HEK293 (cell line): ENCODE data around the gene TMTC1.

Experiments used
- CTCF ChIA-PET: fragments of 350-600 bp; formaldehyde crosslinking; extraction: SDS; loops from one replicate; lab custom pipeline; 2021; ENCODE audit warnings: antibody characterized with exemption; lab: Yijun Ruan, JAX
- POLR2A ChIA-PET: fragments of 300-600 bp; formaldehyde crosslinking; extraction: SDS; loops from one replicate; lab custom pipeline; 2020; ENCODE audit warnings: antibody characterized with exemption, inconsistent platforms; lab: Yijun Ruan, JAX
- H3K27ac ChIP-seq: fragments of 200-500 bp; sonication (Bioruptor generic); 2 replicates; pipeline ENCODE4 v1.5.1; 2014; ENCODE audit warnings: low read depth, low read length, control low read depth, inconsistent platforms; ENCODE audit errors: extremely low read depth
- H3K36me3 ChIP-seq, 2 experiments: fragments of 200-500 bp in 1 of 2; sonication (Bioruptor generic) in 1 of 2; 1 replicate in 1 of 2; 2 replicates in 1 of 2; pipeline ENCODE4 v1.5.1; 2014 to 2017; ENCODE audit warnings: inconsistent platforms in 2 of 2, low read length in 2 of 2; ENCODE audit not compliant: control insufficient read depth in 2 of 2, insufficient read depth in 1 of 2
- H3K4me1 ChIP-seq: fragments of 200-500 bp; sonication (Bioruptor generic); 2 replicates; pipeline ENCODE4 v1.5.1; 2014; ENCODE audit warnings: mild to moderate bottlenecking, low read length, inconsistent platforms; ENCODE audit not compliant: control insufficient read depth, insufficient read depth
- H3K4me3 ChIP-seq: 2 replicates; pipeline ENCODE4 v1.5.1; 2011; ENCODE audit warnings: low read depth, mild to moderate bottlenecking, control low read depth, low read length, moderate library complexity
- H3K9me3 ChIP-seq: fragments of 200-500 bp; sonication (Bioruptor generic); 2 replicates; pipeline ENCODE4 v1.5.1; 2014; ENCODE audit warnings: low read depth, low read length, inconsistent platforms; ENCODE audit not compliant: control insufficient read depth, insufficient read depth
- SCRT2 ChIP-seq: fragments of 450-650 bp; formaldehyde crosslinking; IDR thresholded peaks from 2 replicates; pipeline ENCODE4 v1.5.1; 2016; ENCODE audit warnings: missing biosample characterization, missing genetic modification characterization
- TCF7L2 ChIP-seq: IDR thresholded peaks from 2 replicates; pipeline ENCODE4 v1.6.1; 2011; ENCODE audit warnings: low read depth, mild to moderate bottlenecking, inconsistent platforms, low read length, moderate library complexity, borderline replicate concordance
- ZFP3 ChIP-seq: fragments of 450-650 bp; formaldehyde crosslinking; IDR thresholded peaks from 2 replicates; pipeline ENCODE4 v1.5.1; 2016; ENCODE audit warnings: low read depth, missing biosample characterization, missing genetic modification characterization
- ZFP37 ChIP-seq: fragments of 450-650 bp; formaldehyde crosslinking; IDR thresholded peaks from 2 replicates; pipeline ENCODE4 v1.5.1; 2016; ENCODE audit warnings: missing biosample characterization, missing genetic modification characterization
- ZNF175 ChIP-seq: fragments of 450-650 bp; formaldehyde crosslinking; IDR thresholded peaks from 2 replicates; pipeline ENCODE4 v1.5.1; 2016; ENCODE audit warnings: missing biosample characterization, missing genetic modification characterization
- ZNF19 ChIP-seq: fragments of 450-650 bp; formaldehyde crosslinking; IDR thresholded peaks from 2 replicates; pipeline ENCODE4; 2016; ENCODE audit warnings: missing biosample characterization, missing genetic modification characterization, low read depth
- ZNF211 ChIP-seq: fragments of 450-650 bp; formaldehyde crosslinking; IDR thresholded peaks from 2 replicates; pipeline ENCODE4 v1.5.1; 2016; ENCODE audit warnings: low read depth, missing biosample characterization, missing genetic modification characterization
- ZNF292 ChIP-seq: fragments of 450-650 bp; formaldehyde crosslinking; IDR thresholded peaks from 2 replicates; pipeline ENCODE4 v1.5.1; 2016; ENCODE audit warnings: low read depth, missing biosample characterization, missing genetic modification characterization, borderline replicate concordance
- ZNF311 ChIP-seq: fragments of 450-650 bp; formaldehyde crosslinking; IDR thresholded peaks from 2 replicates; pipeline ENCODE4 v1.5.1; 2017; ENCODE audit warnings: missing biosample characterization, missing genetic modification characterization, borderline replicate concordance
- ZNF37A ChIP-seq: fragments of 450-650 bp; IDR thresholded peaks from 2 replicates; pipeline ENCODE4 v1.5.1; 2018; ENCODE audit warnings: missing biosample characterization, missing genetic modification characterization
- ZNF433 ChIP-seq: fragments of 450-650 bp; formaldehyde crosslinking; IDR thresholded peaks from 2 replicates; pipeline ENCODE4 v1.5.1; 2016; ENCODE audit warnings: missing biosample characterization, missing genetic modification characterization, low read depth
- ZNF623 ChIP-seq: fragments of 450-650 bp; formaldehyde crosslinking; IDR thresholded peaks from 2 replicates; pipeline ENCODE4 v1.5.1; 2016; ENCODE audit warnings: missing biosample characterization, missing genetic modification characterization
- ZNF658 ChIP-seq: fragments of 450-650 bp; formaldehyde crosslinking; IDR thresholded peaks from 2 replicates; pipeline ENCODE4; 2016; ENCODE audit warnings: missing biosample characterization, missing genetic modification characterization
- ZNF777 ChIP-seq: fragments of 450-650 bp; formaldehyde crosslinking; IDR thresholded peaks from 2 replicates; pipeline ENCODE4 v1.5.1; 2017; ENCODE audit warnings: missing biosample characterization, missing genetic modification characterization, borderline replicate concordance
- TF ChIP-seq, protein P1 (sequence below): fragments of 450-650 bp; formaldehyde crosslinking; IDR thresholded peaks from 2 replicates; pipeline ENCODE4 v1.5.1; 2016; ENCODE audit warnings: missing biosample characterization, missing genetic modification characterization
- TF ChIP-seq, protein P2 (sequence below): fragments of 450-650 bp; formaldehyde crosslinking; IDR thresholded peaks from 2 replicates; pipeline ENCODE4 v1.5.1; 2016; ENCODE audit warnings: missing biosample characterization, missing genetic modification characterization
- TF ChIP-seq, protein P3 (sequence below): fragments of 450-650 bp; formaldehyde crosslinking; IDR thresholded peaks from 2 replicates; pipeline ENCODE4 v1.5.1; 2016; ENCODE audit warnings: missing biosample characterization, missing genetic modification characterization
- TF ChIP-seq, protein P4 (sequence below): fragments of 450-650 bp; formaldehyde crosslinking; optimal IDR thresholded peaks from 2 replicates; pipeline ENCODE3; 2016; ENCODE audit warnings: missing biosample characterization, mild to moderate bottlenecking, missing genetic modification characterization
- TF ChIP-seq, protein P5 (sequence below): fragments of 450-650 bp; formaldehyde crosslinking; conservative IDR thresholded peaks from 2 replicates; pipeline ENCODE4 v1.5.1; 2016; ENCODE audit warnings: low read depth, missing biosample characterization, missing genetic modification characterization
- TF ChIP-seq, protein P6 (sequence below): fragments of 450-650 bp; formaldehyde crosslinking; IDR thresholded peaks from 2 replicates; pipeline ENCODE4 v1.5.1; 2016; ENCODE audit warnings: missing biosample characterization, missing genetic modification characterization

TMTC1 gene

DNA sequence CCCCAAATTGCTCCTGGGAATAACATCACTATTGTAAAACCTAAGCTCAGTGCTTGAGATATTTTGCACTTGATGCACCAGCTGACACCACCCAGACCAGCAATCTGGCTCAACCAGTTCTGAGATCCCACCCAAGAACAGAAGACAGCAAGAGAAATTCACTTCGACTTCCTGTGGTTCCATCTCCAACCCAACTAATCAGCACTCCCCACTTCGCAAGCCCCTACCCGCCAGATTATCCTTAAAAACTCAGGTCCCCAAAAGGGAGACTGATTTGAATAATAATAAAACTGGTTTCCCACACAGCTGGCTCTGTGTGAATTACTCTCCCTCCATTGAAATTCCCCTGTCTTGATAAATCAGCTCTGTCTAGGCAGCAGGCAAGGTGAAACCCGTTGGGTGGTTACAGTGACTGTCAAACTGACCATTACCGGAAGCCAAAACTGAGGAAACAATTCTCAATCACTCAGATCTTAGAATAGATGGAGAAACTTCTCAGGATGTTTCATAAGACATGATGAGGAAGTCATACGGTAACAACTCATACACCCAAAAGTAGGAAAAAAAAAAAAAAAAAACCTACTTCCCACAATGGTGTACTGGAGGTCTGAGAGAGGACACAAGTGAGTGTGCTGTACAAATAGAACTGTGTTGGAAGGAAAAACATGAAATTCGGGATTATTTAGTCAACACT is 92.4 kb downstream of the TMTC1 start (continued):
- TF ChIP-seq, protein P1, sequence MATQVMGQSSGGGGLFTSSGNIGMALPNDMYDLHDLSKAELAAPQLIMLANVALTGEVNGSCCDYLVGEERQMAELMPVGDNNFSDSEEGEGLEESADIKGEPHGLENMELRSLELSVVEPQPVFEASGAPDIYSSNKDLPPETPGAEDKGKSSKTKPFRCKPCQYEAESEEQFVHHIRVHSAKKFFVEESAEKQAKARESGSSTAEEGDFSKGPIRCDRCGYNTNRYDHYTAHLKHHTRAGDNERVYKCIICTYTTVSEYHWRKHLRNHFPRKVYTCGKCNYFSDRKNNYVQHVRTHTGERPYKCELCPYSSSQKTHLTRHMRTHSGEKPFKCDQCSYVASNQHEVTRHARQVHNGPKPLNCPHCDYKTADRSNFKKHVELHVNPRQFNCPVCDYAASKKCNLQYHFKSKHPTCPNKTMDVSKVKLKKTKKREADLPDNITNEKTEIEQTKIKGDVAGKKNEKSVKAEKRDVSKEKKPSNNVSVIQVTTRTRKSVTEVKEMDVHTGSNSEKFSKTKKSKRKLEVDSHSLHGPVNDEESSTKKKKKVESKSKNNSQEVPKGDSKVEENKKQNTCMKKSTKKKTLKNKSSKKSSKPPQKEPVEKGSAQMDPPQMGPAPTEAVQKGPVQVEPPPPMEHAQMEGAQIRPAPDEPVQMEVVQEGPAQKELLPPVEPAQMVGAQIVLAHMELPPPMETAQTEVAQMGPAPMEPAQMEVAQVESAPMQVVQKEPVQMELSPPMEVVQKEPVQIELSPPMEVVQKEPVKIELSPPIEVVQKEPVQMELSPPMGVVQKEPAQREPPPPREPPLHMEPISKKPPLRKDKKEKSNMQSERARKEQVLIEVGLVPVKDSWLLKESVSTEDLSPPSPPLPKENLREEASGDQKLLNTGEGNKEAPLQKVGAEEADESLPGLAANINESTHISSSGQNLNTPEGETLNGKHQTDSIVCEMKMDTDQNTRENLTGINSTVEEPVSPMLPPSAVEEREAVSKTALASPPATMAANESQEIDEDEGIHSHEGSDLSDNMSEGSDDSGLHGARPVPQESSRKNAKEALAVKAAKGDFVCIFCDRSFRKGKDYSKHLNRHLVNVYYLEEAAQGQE (tag by site-specific recombination), result no peak
- TF ChIP-seq, all 188 proteins: peak for 0

DNA sequence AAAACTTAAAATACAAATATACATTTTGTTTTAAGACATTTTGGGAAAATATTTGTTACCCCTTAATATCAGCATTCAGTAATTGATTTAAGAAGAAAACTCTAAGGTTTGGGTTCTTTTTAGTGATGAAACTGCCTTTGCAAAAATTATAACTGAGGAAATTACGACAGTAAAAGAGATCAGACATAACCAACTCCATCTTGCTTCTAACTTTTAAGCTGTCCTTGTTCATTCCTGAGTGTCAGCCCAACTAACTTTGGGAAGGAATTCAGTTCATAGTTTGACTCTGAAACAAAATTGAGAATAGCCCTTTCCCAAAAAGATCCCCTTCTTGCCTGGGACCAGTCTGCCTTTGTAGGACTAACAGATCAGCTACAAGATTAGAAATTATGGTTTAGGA is 93.0 kb downstream of the TMTC1 start:
- Histone ChIP-seq H3K4me1 (no peaks in the 10 kb centered on the region), H3K9me3 (no peaks in the 10 kb centered on the region), H3K27ac (no peak overlapping the region), H3K36me3 (no peaks in the 10 kb centered on the region), H3K4me3 (no peak overlapping the region)
- ChIA-PET CTCF (no interaction called here), POLR2A (no interaction called here)
- TF ChIP-seq, protein P2, sequence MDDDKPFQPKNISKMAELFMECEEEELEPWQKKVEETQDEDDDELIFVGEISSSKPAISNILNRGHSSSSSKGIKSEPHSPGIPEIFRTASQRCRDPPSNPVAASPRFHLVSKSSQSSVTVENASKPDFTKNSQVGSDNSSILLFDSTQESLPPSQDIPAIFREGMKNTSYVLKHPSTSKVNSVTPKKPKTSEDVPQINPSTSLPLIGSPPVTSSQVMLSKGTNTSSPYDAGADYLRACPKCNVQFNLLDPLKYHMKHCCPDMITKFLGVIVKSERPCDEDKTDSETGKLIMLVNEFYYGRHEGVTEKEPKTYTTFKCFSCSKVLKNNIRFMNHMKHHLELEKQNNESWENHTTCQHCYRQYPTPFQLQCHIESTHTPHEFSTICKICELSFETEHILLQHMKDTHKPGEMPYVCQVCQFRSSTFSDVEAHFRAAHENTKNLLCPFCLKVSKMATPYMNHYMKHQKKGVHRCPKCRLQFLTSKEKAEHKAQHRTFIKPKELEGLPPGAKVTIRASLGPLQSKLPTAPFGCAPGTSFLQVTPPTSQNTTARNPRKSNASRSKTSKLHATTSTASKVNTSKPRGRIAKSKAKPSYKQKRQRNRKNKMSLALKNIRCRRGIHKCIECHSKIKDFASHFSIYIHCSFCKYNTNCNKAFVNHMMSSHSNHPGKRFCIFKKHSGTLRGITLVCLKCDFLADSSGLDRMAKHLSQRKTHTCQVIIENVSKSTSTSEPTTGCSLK (tag by site-specific recombination), result no peak
- TF ChIP-seq ZNF623 (tag by site-specific recombination) (no peak), ZNF292 (no peak), ZNF777 (tag by site-specific recombination) (no peak), ZFP3 (no peak), ZNF658 (tag by site-specific recombination) (no peak), ZFP37 (no peak), ZNF211 (no peak), ZNF175 (tag by site-specific recombination) (no peak), TCF7L2 (no peak), ZNF433 (no peak), ZNF19 (tag by site-specific recombination) (no peak), ZNF311 (tag by site-specific recombination) (no peak), SCRT2 (tag by site-specific recombination) (no peak), ZNF37A (no peak)
- TF ChIP-seq, protein P3, sequence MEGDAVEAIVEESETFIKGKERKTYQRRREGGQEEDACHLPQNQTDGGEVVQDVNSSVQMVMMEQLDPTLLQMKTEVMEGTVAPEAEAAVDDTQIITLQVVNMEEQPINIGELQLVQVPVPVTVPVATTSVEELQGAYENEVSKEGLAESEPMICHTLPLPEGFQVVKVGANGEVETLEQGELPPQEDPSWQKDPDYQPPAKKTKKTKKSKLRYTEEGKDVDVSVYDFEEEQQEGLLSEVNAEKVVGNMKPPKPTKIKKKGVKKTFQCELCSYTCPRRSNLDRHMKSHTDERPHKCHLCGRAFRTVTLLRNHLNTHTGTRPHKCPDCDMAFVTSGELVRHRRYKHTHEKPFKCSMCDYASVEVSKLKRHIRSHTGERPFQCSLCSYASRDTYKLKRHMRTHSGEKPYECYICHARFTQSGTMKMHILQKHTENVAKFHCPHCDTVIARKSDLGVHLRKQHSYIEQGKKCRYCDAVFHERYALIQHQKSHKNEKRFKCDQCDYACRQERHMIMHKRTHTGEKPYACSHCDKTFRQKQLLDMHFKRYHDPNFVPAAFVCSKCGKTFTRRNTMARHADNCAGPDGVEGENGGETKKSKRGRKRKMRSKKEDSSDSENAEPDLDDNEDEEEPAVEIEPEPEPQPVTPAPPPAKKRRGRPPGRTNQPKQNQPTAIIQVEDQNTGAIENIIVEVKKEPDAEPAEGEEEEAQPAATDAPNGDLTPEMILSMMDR, result no peak
- TF ChIP-seq, protein P4, sequence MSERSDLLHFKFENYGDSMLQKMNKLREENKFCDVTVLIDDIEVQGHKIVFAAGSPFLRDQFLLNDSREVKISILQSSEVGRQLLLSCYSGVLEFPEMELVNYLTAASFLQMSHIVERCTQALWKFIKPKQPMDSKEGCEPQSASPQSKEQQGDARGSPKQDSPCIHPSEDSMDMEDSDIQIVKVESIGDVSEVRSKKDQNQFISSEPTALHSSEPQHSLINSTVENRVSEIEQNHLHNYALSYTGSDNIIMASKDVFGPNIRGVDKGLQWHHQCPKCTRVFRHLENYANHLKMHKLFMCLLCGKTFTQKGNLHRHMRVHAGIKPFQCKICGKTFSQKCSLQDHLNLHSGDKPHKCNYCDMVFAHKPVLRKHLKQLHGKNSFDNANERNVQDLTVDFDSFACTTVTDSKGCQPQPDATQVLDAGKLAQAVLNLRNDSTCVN, result no peak
- TF ChIP-seq, protein P5, sequence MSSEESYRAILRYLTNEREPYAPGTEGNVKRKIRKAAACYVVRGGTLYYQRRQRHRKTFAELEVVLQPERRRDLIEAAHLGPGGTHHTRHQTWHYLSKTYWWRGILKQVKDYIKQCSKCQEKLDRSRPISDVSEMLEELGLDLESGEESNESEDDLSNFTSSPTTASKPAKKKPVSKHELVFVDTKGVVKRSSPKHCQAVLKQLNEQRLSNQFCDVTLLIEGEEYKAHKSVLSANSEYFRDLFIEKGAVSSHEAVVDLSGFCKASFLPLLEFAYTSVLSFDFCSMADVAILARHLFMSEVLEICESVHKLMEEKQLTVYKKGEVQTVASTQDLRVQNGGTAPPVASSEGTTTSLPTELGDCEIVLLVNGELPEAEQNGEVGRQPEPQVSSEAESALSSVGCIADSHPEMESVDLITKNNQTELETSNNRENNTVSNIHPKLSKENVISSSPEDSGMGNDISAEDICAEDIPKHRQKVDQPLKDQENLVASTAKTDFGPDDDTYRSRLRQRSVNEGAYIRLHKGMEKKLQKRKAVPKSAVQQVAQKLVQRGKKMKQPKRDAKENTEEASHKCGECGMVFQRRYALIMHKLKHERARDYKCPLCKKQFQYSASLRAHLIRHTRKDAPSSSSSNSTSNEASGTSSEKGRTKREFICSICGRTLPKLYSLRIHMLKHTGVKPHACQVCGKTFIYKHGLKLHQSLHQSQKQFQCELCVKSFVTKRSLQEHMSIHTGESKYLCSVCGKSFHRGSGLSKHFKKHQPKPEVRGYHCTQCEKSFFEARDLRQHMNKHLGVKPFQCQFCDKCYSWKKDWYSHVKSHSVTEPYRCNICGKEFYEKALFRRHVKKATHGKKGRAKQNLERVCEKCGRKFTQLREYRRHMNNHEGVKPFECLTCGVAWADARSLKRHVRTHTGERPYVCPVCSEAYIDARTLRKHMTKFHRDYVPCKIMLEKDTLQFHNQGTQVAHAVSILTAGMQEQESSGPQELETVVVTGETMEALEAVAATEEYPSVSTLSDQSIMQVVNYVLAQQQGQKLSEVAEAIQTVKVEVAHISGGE (tag by site-specific recombination), result no peak
- TF ChIP-seq, protein P6, sequence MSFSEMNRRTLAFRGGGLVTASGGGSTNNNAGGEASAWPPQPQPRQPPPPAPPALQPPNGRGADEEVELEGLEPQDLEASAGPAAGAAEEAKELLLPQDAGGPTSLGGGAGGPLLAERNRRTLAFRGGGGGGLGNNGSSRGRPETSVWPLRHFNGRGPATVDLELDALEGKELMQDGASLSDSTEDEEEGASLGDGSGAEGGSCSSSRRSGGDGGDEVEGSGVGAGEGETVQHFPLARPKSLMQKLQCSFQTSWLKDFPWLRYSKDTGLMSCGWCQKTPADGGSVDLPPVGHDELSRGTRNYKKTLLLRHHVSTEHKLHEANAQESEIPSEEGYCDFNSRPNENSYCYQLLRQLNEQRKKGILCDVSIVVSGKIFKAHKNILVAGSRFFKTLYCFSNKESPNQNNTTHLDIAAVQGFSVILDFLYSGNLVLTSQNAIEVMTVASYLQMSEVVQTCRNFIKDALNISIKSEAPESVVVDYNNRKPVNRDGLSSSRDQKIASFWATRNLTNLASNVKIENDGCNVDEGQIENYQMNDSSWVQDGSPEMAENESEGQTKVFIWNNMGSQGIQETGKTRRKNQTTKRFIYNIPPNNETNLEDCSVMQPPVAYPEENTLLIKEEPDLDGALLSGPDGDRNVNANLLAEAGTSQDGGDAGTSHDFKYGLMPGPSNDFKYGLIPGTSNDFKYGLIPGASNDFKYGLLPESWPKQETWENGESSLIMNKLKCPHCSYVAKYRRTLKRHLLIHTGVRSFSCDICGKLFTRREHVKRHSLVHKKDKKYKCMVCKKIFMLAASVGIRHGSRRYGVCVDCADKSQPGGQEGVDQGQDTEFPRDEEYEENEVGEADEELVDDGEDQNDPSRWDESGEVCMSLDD (tag by site-specific recombination), result no peak
